Upper lobe of left lung (tissue), 6 donors: ENCODE data around the gene CPNE8. TPM values are rescaled to one million over a fixed set of nuclear protein-coding genes. Genes with fewer than 3 reads are reported as not detected.

Experiments
- ATAC-seq, 2 donors: fragments of 200-7000 bp; cut with Tn5 transposase; one replicate each; pipeline ENCODE4 v1.9.1; 2022; ENCODE audit warnings: mild to moderate bottlenecking in 2 of 2, moderate library complexity in 2 of 2; ENCODE audit not compliant: low FRiP score in 2 of 2
- DNase-seq, 2 donors: peaks; one replicate each; pipeline ENCODE4 v3.0.0-alpha.2; 2019 to 2020
- H3K27ac ChIP-seq, 4 donors: fragments of 200-600 bp; sonication (generic); one replicate each; pipeline ENCODE4 v1.5.1; 2016 to 2019
- H3K27me3 ChIP-seq, 4 donors: fragments of 200-600 bp; sonication (generic); one replicate each; pipeline ENCODE4 v1.5.1; 2017 to 2019
- H3K36me3 ChIP-seq, 4 donors: fragments of 200-600 bp; sonication (generic); one replicate each; pipeline ENCODE4 v1.5.1; 2016 to 2019
- H3K4me1 ChIP-seq, 4 donors: fragments of 200-600 bp; sonication (generic); one replicate each; pipeline ENCODE4 v1.5.1; 2018 to 2019
- H3K4me3 ChIP-seq, 4 donors: fragments of 200-600 bp; sonication (generic); one replicate each; pipeline ENCODE4 v1.5.1; 2017 to 2019; ENCODE audit warnings: mild to moderate bottlenecking in 2 of 4, moderate library complexity in 1 of 4
- H3K9me3 ChIP-seq, 4 donors: fragments of 200-600 bp; sonication (generic); one replicate each; pipeline ENCODE4 v1.5.1; 2018 to 2019
- CTCF ChIP-seq, 6 experiments: fragments of 450-650 bp in 4 of 6; fragments of 200-600 bp in 2 of 6; sonication (generic) in 2 of 6; IDR thresholded peaks; one replicate each; pipeline ENCODE4 v1.5.1; 2016 to 2019; ENCODE audit warnings: antibody characterized with exemption in 6 of 6
- EP300 ChIP-seq, 4 donors: sonication (generic); formaldehyde crosslinking; IDR thresholded peaks; one replicate each; pipeline ENCODE4 v1.5.1; 2017; ENCODE audit warnings: antibody characterized with exemption in 4 of 4, control low read depth in 2 of 4
- POLR2A ChIP-seq, 4 donors: fragments of 450-650 bp; IDR thresholded peaks; one replicate each; pipeline ENCODE4 v1.5.1; 2016 to 2017; ENCODE audit warnings: antibody characterized with exemption in 4 of 4, mild to moderate bottlenecking in 2 of 4
- POLR2AphosphoS5 ChIP-seq, 2 donors: sonication (generic); formaldehyde crosslinking; IDR thresholded peaks; one replicate each; pipeline ENCODE4 v1.5.1; 2017; ENCODE audit warnings: antibody characterized with exemption in 2 of 2
- WGBS, 2 donors: methylation state at CpG; one replicate each; pipeline ENCODE4 v1.1.5; 2017 to 2018; 5-methylcytosine and 5-hydroxymethylcytosine counted together
- total RNA-seq, 6 donors: library from RNA; depleted of rRNA in 4 of 6; stranded (reverse); fragments of >200 nt in 4 of 6; gene quantifications; one replicate each; pipeline versions ENCODE4 v1.1.0 to v1.2.1, GENCODE V29; 2016 to 2021
- donor health status: DM: no; HTN: no; CAD: no; lungs with moderate emphysema.
- donor health status: DM: no; HTN: yes; CAD: no; lungs with severe emphysema.

CPNE8 gene
- total RNA-seq, 6 donors from 2014 or later, result 14.3 to 38.8 (median 20.2) TPM

DNA sequence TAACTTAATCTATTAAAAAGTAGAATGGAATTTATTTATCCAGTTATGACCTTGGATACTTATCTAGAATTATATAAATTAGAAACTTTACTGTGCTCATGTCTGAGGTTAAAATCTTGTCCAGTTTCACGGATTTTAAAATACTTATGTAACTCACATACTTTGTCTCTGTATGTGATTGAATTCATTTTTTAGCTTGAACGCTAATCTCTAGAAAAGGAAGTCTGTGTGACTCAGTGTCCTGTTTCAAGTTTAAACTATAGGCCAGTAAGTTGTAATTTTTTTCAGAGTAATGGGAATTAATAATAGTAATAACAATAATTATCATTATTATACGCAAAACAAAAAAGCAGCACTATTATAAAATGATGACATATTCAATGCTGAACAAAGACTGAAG lies 168.6 kb downstream of the CPNE8 start:
- H3K27ac ChIP-seq, result no peak overlapping the region
- no peak overlapping the region for H3K4me3 ChIP-seq
- H3K36me3 ChIP-seq, result no peaks in the 10 kb centered on the region
- H3K27me3 ChIP-seq, result no peaks in the 10 kb centered on the region
- WGBS, 2 donors, result 83 to 84% methylated on average over 3 of the region's 3 CpGs
- TF ChIP-seq POLR2AphosphoS5 (IDR thresholded peaks at IDR 0.05) (no peak), POLR2A (IDR thresholded peaks at IDR 0.05) (no peak), EP300 (IDR thresholded peaks at IDR 0.05) (no peak), CTCF (IDR thresholded peaks at IDR 0.05) (no peak)
- H3K4me1 ChIP-seq, result no peaks in the 10 kb centered on the region
- DNase-seq (no peak), ATAC-seq (no peak)
- no peaks in the 10 kb centered on the region for H3K9me3 ChIP-seq

GRCh38 chr12:38732761-38733160 lies 172.6 kb downstream of the CPNE8 start:
- H3K36me3 ChIP-seq, result no peaks in the 10 kb centered on the region
- DNase-seq (no peak), ATAC-seq (no peak)
- H3K4me3 ChIP-seq, result no peak overlapping the region
- H3K4me1 ChIP-seq, result no peaks in the 10 kb centered on the region
- H3K27me3 ChIP-seq, result no peaks in the 10 kb centered on the region
- H3K27ac ChIP-seq, result no peak overlapping the region
- no peaks in the 10 kb centered on the region for H3K9me3 ChIP-seq
- TF ChIP-seq POLR2A (IDR thresholded peaks at IDR 0.05), result no peak
- no peak for TF ChIP-seq CTCF (IDR thresholded peaks at IDR 0.05)
- no peak for TF ChIP-seq EP300 (IDR thresholded peaks at IDR 0.05)
- no peak for TF ChIP-seq POLR2AphosphoS5 (IDR thresholded peaks at IDR 0.05)

DNA sequence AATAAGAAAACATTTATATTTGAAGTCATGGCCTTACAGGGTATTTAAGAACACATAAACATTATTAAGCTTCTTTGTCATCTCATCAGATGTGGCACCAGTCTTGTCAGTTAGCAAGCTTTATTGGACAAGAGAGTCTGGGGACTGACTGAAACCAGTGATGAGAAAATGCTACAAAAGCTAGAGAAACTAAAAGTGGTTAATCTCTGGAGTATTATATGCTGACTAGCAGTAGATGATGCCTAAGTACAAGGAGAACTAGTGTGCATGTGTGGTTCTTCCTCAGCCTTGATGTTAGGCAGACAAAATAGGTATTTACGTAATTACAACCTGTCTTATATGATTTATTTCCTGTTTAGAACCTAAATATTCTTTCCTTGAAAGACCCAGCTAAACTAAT lies 176.5 kb downstream of the CPNE8 start:
- ATAC-seq (no peak), DNase-seq (no peak)
- H3K4me1 ChIP-seq, result no peaks in the 10 kb centered on the region

DNA sequence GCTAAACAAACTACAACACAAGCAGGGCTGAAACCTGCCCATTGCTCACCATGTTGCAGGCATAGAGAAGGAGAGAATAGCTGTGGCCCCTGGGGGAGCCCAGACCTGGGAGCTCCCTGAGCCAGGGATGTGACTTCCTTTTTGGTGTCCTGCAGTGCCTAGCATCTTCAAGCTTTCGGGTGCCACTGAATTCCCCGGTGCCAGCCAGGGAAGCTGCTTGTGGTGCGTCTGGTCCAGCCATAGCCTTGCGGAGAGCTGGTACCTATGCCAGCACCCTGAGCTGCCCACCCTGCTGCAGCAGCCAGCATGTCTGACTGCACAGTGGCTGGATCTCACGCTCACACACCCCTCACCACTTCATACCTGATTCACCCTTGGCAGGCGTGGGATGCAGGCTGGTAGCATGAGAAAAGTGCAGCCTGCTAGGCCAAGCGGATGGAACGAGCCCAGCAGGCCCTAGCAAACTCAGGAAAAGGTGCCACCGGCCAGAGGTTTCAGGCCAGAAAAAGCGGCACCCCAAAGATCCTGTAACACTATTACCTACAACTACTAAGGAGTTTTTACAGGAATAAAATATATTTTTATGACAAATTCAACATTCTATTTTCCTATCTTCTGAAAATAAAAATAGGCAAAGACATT lies 183.7 kb downstream of the CPNE8 start:
- H3K27ac ChIP-seq, result no peak overlapping the region
- H3K9me3 ChIP-seq, result no peaks in the 10 kb centered on the region
- no peak overlapping the region for H3K4me3 ChIP-seq
- no peaks in the 10 kb centered on the region for H3K27me3 ChIP-seq
- DNase-seq, result peak in 1 of 2 donors; percentile 24
- peaks cover 0 to 32% (median 8%) of the 10 kb centered on the region in 4 donors for H3K36me3 ChIP-seq
- H3K4me1 ChIP-seq, result no peaks in the 10 kb centered on the region
- ATAC-seq, result no peak
- TF ChIP-seq POLR2AphosphoS5 (IDR thresholded peaks at IDR 0.05) (no peak), EP300 (IDR thresholded peaks at IDR 0.05) (no peak), CTCF (IDR thresholded peaks at IDR 0.05) (no peak), POLR2A (IDR thresholded peaks at IDR 0.05) (no peak)
- WGBS, 2 donors, result 92 to 98% methylated on average over 5 to 7 of the region's 10 CpGs

More for the DNA sequence above, 176.5 kb downstream of the CPNE8 start:
- TF ChIP-seq POLR2A (IDR thresholded peaks at IDR 0.05), result no peak
- no peak for TF ChIP-seq EP300 (IDR thresholded peaks at IDR 0.05)
- no peak for TF ChIP-seq POLR2AphosphoS5 (IDR thresholded peaks at IDR 0.05)
- TF ChIP-seq CTCF (IDR thresholded peaks at IDR 0.05), result no peak
- WGBS, 2 donors, result 91 to 100% methylated on average over 1 of the region's 1 CpG
- Histone ChIP-seq H3K9me3 (no peaks in the 10 kb centered on the region), H3K27ac (no peak overlapping the region), H3K27me3 (no peaks in the 10 kb centered on the region), H3K4me3 (no peak overlapping the region), H3K36me3 (peaks cover 0 to 2% (median 0%) of the 10 kb centered on the region in 4 donors)

- no peak for TF ChIP-seq POLR2A (IDR thresholded peaks at IDR 0.05)
- TF ChIP-seq POLR2AphosphoS5 (IDR thresholded peaks at IDR 0.05), result no peak
- no peak for TF ChIP-seq CTCF (IDR thresholded peaks at IDR 0.05)
- no peak for TF ChIP-seq EP300 (IDR thresholded peaks at IDR 0.05)
- peak in 1 of 2 donors; percentile 42 for DNase-seq
- H3K9me3 ChIP-seq, result peaks cover 0 to 7% (median 0%) of the 10 kb centered on the region in 4 donors
Measured at GRCh38 chr12:38720661-38721060, 184.7 kb downstream of the CPNE8 start.

More at GRCh38 chr12:38720661-38721060, 184.7 kb downstream of the CPNE8 start:
- H3K4me3 ChIP-seq, result no peak overlapping the region
- peak in 1 of 2 donors; percentile 19 for ATAC-seq
- no peak overlapping the region for H3K27ac ChIP-seq
- peaks cover 0 to 32% (median 8%) of the 10 kb centered on the region in 4 donors for H3K36me3 ChIP-seq
- no peaks in the 10 kb centered on the region for H3K27me3 ChIP-seq
- no peaks in the 10 kb centered on the region for H3K4me1 ChIP-seq
- 96 to 97% methylated on average over 8 to 9 of the region's 9 CpGs for WGBS, 2 donors
